GM12878 (cell line): ENCODE measurements around the gene CACNA1B. TPM values are rescaled to one million over a fixed set of nuclear protein-coding genes. Genes with fewer than 3 reads are reported as not detected.

Source experiments
- ATAC-seq: fragments of 200-7000 bp; cut with Tn5 transposase; 3 replicates; pipeline ENCODE4 v1.9.1; 2020; ENCODE audit warnings: mild to moderate bottlenecking, moderate library complexity
- BruUV-seq: library from RNA; stranded (reverse); fragments of 400-500 nt; replicated peaks from 2 replicates; lab custom pipeline; 2021; lab: Mats Ljungman, UMichigan
- CTCF ChIA-PET: fragments of 300-600 bp; sonication (Branson Sonifier 250); formaldehyde crosslinking; extraction: SDS; loops from one replicate; lab custom pipeline; 2021; ENCODE audit warnings: inconsistent platforms; lab: Yijun Ruan, JAX
- POLR2A ChIA-PET: fragments of 350-600 bp; formaldehyde crosslinking; extraction: SDS; loops from one replicate; lab custom pipeline; 2021; ENCODE audit warnings: inconsistent platforms; lab: Charles Lee
- RAD21 ChIA-PET: fragments of 300-600 bp; sonication (Branson Sonifier 250); formaldehyde crosslinking; loops from one replicate; lab custom pipeline; 2023; ENCODE audit warnings: antibody characterized with exemption; ENCODE audit not compliant: unreplicated experiment; lab: Charles Lee
- SMC1A ChIA-PET: fragments of 300-600 bp; sonication (Branson Sonifier 250); formaldehyde crosslinking; loops from one replicate; lab custom pipeline; 2023; ENCODE audit not compliant: unreplicated experiment, uncharacterized antibody; lab: Charles Lee
- DNase-seq: peaks from one replicate; pipeline ENCODE4 v3.0.0-alpha.2; 2011; ENCODE audit warnings: low read depth, low spot score
- FAIRE-seq: peaks from 3 replicates; lab custom pipeline; 2011; peaks lifted over from hg19 to GRCh38; lab: Jason Lieb, UNC
- H2AFZ ChIP-seq: 2 replicates; pipeline ENCODE4 v1.6.0; 2011; ENCODE audit warnings: low read depth, low read length, control low read depth; ENCODE audit not compliant: control insufficient read depth
- H3K27ac ChIP-seq: 2 replicates; pipeline ENCODE4 v1.5.1; 2011; ENCODE audit warnings: control low read depth; ENCODE audit not compliant: control insufficient read depth, insufficient read depth
- H3K27me3 ChIP-seq, 2 experiments: replicated peaks in 1 of 2; 2 replicates each; pipeline versions ENCODE4 v1.6.0 to v1.6.1; 2011; ENCODE audit warnings: low read length in 1 of 2; ENCODE audit not compliant: control insufficient read depth in 2 of 2, insufficient read depth in 2 of 2
- H3K36me3 ChIP-seq, 2 experiments: 2 replicates each; pipeline ENCODE4 v1.5.1; 2011; ENCODE audit warnings: low read length in 1 of 2; ENCODE audit not compliant: control insufficient read depth in 2 of 2, insufficient read depth in 2 of 2
- H3K4me1 ChIP-seq: 2 replicates; pipeline ENCODE4 v1.6.1; 2011; ENCODE audit warnings: mild to moderate bottlenecking, low read length, moderate library complexity, mixed read lengths; ENCODE audit not compliant: control insufficient read depth, insufficient read depth
- H3K4me2 ChIP-seq: 2 replicates; pipeline ENCODE4 v1.6.0; 2011; ENCODE audit warnings: control low read depth; ENCODE audit not compliant: control insufficient read depth, insufficient read depth
- H3K4me3 ChIP-seq: fragments of 200-600 bp; sonication (generic); 2 replicates; pipeline ENCODE4 v1.5.1; 2016
- H3K79me2 ChIP-seq: 2 replicates; pipeline ENCODE4 v1.6.0; 2011; ENCODE audit warnings: low read length; ENCODE audit not compliant: control insufficient read depth, insufficient read depth
- H3K9ac ChIP-seq: 2 replicates; pipeline ENCODE4 v1.8.0; 2011; ENCODE audit warnings: low read length, control low read depth, mixed read lengths; ENCODE audit not compliant: control insufficient read depth, insufficient read depth
- H3K9me3 ChIP-seq: replicated peaks from 3 replicates; pipeline ENCODE4 v1.5.1; 2011; ENCODE audit warnings: mild to moderate bottlenecking, low read length; ENCODE audit not compliant: control insufficient read depth, insufficient read depth
- H4K20me1 ChIP-seq: 2 replicates; pipeline ENCODE4 v1.6.0; 2011; ENCODE audit not compliant: control insufficient read depth, insufficient read depth
- CBFB ChIP-seq: IDR thresholded peaks from 2 replicates; pipeline ENCODE4 v1.6.1; 2016; ENCODE audit warnings: antibody characterized with exemption, low read depth
- CBX5 ChIP-seq: sonication (generic); IDR thresholded peaks from 2 replicates; pipeline ENCODE4 v1.6.1; 2016; ENCODE audit warnings: low read depth, moderate library complexity, mild to moderate bottlenecking, inconsistent platforms
- CEBPB ChIP-seq, 2 experiments: fragments of 150-350 bp in 1 of 2; IDR thresholded peaks; 2 replicates each; pipeline ENCODE4 v1.6.1; 2012 to 2014; ENCODE audit warnings: low read depth in 2 of 2, low read length in 2 of 2, borderline replicate concordance in 1 of 2, inconsistent platforms in 1 of 2
- KLF5 ChIP-seq: fragments of 450-650 bp; IDR thresholded peaks from 2 replicates; pipeline ENCODE4 v1.6.1; 2014; ENCODE audit warnings: mild to moderate bottlenecking; ENCODE audit not compliant: partially characterized antibody
- TBL1XR1 ChIP-seq: IDR thresholded peaks from 2 replicates; pipeline ENCODE4 v1.6.1; 2012; ENCODE audit warnings: low read depth, low read length, improper control_type of control experiment
- TCF7 ChIP-seq: IDR thresholded peaks from 2 replicates; pipeline ENCODE4 v1.6.1; 2014; ENCODE audit warnings: antibody characterized with exemption, borderline replicate concordance
- in situ Hi-C: fragments of 300-500 bp; cut with MboI; formaldehyde crosslinking; loops from 9 replicates; pipeline ENCODE4 v1.14.3; 2018; ENCODE audit warnings: mixed read lengths
- intact Hi-C: fragments of 100-400 bp; cut with micrococcal nuclease; formaldehyde crosslinking; loops from one replicate; pipeline ENCODE4 v1.14.2; 2022; ENCODE audit not compliant: unreplicated experiment
- polyA plus RNA-seq, 11 experiments: library from polyadenylated mRNA; depleted of rRNA in 4 of 11; unstranded in 6 of 11; stranded (reverse) in 5 of 11; fragments of >200 nt; fragmentation: Nextera tagmentation in 4 of 11; fragmentation: Illumina TruSeq in 1 of 11; extraction: Ambion mirVana in 4 of 11; extraction: Trizol in 1 of 11; gene quantifications; 1 replicate in 1 of 11; 2 replicates in 10 of 11; pipeline versions ENCODE4 v1.2.1 to v1.2.3, GENCODE V29; 2011 to 2016; ENCODE audit warnings: inconsistent platforms in 2 of 11, missing spikeins in 2 of 11, low read depth in 1 of 11
- total RNA-seq, 4 experiments: library from RNA; depleted of rRNA in 3 of 4; stranded (reverse); fragments of >200 nt in 3 of 4; fragmentation: Illumina TruSeq in 1 of 4; extraction: Trizol in 1 of 4; gene quantifications; 2 replicates each; pipeline versions ENCODE4 v1.2.1 to v1.2.3, GENCODE V29; 2013 to 2021
- TF ChIP-seq, protein P1 (sequence below): fragments of 450-650 bp; formaldehyde crosslinking; IDR thresholded peaks from 2 replicates; pipeline ENCODE4 v1.4.0; 2020; ENCODE audit warnings: mild to moderate bottlenecking, moderate library complexity
- TF ChIP-seq, protein P2 (sequence below): fragments of 450-650 bp; IDR thresholded peaks from 2 replicates; pipeline ENCODE4 v1.6.1; 2017; ENCODE audit warnings: mild to moderate bottlenecking, moderate library complexity
- TF ChIP-seq, protein P3 (sequence below): IDR thresholded peaks from 2 replicates; pipeline ENCODE4 v1.6.1; 2012; ENCODE audit warnings: mild to moderate bottlenecking, low read depth, low read length
- TF ChIP-seq, protein P4 (sequence below): fragments of 450-650 bp; IDR thresholded peaks from 2 replicates; pipeline ENCODE4 v1.6.1; 2017; ENCODE audit warnings: low read depth, mild to moderate bottlenecking, moderate library complexity

The CACNA1B gene
- total and polyA plus RNA-seq, 10 of the 15 experiments (the other 5 are each of a cell fraction or from before 2014, with no cell fraction given), result 0.01 to 0.03 (median 0.01) TPM; not detected in 7

DNA sequence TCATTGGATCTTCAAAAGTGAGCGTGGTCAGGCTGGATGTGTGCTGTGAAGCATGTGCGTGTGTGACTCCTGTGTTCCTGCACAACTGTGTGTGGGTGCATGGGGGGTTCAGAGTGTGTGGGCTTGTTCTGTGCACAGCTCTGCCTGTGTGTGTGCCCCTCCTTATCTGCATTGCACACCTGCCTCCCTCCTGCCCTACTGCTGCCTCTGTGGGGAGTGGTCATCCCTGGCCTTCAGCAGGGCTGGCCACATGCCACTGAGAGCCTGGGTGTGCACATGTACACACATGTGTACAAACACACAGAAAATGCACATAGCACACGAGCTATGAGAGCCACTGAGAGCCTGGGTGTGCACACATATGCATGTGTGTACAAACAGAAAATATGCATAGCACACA lies 92.1 kb downstream of the CACNA1B start (continued):
- TF ChIP-seq, protein P1, sequence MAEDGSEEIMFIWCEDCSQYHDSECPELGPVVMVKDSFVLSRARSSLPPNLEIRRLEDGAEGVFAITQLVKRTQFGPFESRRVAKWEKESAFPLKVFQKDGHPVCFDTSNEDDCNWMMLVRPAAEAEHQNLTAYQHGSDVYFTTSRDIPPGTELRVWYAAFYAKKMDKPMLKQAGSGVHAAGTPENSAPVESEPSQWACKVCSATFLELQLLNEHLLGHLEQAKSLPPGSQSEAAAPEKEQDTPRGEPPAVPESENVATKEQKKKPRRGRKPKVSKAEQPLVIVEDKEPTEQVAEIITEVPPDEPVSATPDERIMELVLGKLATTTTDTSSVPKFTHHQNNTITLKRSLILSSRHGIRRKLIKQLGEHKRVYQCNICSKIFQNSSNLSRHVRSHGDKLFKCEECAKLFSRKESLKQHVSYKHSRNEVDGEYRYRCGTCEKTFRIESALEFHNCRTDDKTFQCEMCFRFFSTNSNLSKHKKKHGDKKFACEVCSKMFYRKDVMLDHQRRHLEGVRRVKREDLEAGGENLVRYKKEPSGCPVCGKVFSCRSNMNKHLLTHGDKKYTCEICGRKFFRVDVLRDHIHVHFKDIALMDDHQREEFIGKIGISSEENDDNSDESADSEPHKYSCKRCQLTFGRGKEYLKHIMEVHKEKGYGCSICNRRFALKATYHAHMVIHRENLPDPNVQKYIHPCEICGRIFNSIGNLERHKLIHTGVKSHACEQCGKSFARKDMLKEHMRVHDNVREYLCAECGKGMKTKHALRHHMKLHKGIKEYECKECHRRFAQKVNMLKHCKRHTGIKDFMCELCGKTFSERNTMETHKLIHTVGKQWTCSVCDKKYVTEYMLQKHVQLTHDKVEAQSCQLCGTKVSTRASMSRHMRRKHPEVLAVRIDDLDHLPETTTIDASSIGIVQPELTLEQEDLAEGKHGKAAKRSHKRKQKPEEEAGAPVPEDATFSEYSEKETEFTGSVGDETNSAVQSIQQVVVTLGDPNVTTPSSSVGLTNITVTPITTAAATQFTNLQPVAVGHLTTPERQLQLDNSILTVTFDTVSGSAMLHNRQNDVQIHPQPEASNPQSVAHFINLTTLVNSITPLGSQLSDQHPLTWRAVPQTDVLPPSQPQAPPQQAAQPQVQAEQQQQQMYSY (CRISPR knock-in tag), result no peak
- TF ChIP-seq, protein P2, sequence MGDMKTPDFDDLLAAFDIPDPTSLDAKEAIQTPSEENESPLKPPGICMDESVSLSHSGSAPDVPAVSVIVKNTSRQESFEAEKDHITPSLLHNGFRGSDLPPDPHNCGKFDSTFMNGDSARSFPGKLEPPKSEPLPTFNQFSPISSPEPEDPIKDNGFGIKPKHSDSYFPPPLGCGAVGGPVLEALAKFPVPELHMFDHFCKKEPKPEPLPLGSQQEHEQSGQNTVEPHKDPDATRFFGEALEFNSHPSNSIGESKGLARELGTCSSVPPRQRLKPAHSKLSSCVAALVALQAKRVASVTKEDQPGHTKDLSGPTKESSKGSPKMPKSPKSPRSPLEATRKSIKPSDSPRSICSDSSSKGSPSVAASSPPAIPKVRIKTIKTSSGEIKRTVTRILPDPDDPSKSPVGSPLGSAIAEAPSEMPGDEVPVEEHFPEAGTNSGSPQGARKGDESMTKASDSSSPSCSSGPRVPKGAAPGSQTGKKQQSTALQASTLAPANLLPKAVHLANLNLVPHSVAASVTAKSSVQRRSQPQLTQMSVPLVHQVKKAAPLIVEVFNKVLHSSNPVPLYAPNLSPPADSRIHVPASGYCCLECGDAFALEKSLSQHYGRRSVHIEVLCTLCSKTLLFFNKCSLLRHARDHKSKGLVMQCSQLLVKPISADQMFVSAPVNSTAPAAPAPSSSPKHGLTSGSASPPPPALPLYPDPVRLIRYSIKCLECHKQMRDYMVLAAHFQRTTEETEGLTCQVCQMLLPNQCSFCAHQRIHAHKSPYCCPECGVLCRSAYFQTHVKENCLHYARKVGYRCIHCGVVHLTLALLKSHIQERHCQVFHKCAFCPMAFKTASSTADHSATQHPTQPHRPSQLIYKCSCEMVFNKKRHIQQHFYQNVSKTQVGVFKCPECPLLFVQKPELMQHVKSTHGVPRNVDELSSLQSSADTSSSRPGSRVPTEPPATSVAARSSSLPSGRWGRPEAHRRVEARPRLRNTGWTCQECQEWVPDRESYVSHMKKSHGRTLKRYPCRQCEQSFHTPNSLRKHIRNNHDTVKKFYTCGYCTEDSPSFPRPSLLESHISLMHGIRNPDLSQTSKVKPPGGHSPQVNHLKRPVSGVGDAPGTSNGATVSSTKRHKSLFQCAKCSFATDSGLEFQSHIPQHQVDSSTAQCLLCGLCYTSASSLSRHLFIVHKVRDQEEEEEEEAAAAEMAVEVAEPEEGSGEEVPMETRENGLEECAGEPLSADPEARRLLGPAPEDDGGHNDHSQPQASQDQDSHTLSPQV, result no peak

DNA sequence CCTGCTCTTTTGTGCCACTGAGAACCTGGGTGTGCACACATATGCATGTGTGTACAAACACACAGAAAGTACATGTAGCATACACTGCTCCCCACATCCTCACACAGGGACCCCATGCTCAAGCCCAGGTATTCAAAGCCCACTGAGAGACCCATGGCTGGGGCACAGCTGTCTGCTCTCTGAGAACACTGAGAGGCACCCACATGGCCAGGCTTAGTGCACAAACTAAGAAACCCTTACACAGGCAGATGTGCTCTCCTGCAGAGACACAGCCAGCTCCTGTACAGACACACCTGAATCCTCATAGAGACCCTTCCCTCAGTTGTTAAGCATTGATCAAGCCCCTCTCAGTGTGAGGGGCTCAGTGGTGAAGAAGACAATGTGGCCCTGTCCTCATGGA lies 92.5 kb downstream of the CACNA1B start:
- CTCF ChIA-PET, result no interaction called here
- no peak overlapping the region for H3K9ac ChIP-seq
- H3K27ac ChIP-seq, result no peak overlapping the region
- H3K4me1 ChIP-seq, result no peaks in the 10 kb centered on the region
- no peak for FAIRE-seq
- H3K4me3 ChIP-seq, result no peak overlapping the region
- in situ Hi-C loops (no loop called here), intact Hi-C loops (loop anchor here (10.0 kb wide), 1 partner anchor 55 kb away; no protein-coding TSS in a partner anchor)
- H4K20me1 ChIP-seq, result no peaks in the 10 kb centered on the region
- DNase-seq, result no peak
- no peaks in the 10 kb centered on the region for H3K27me3 ChIP-seq
- no peaks in the 10 kb centered on the region for H3K9me3 ChIP-seq
- H3K79me2 ChIP-seq, result no peaks in the 10 kb centered on the region
- RAD21 ChIA-PET, result no interaction called here
- H2AFZ ChIP-seq, result no peak overlapping the region
- BruUV-seq, result no TSS peak
- no peak for ATAC-seq
- SMC1A ChIA-PET, result no interaction called here
- no peaks in the 10 kb centered on the region for H3K36me3 ChIP-seq
- no peak overlapping the region for H3K4me2 ChIP-seq
- POLR2A ChIA-PET, result no interaction called here
- TF ChIP-seq CBFB, result no peak
- TF ChIP-seq TCF7, result no peak
- TF ChIP-seq CEBPB (IDR thresholded peaks at IDR 0.05; ENCODE audit: borderline replicate concordance in 1 of 2, low read depth in 2 of 2, low read length in 2 of 2), result no peak
- TF ChIP-seq, protein P3, sequence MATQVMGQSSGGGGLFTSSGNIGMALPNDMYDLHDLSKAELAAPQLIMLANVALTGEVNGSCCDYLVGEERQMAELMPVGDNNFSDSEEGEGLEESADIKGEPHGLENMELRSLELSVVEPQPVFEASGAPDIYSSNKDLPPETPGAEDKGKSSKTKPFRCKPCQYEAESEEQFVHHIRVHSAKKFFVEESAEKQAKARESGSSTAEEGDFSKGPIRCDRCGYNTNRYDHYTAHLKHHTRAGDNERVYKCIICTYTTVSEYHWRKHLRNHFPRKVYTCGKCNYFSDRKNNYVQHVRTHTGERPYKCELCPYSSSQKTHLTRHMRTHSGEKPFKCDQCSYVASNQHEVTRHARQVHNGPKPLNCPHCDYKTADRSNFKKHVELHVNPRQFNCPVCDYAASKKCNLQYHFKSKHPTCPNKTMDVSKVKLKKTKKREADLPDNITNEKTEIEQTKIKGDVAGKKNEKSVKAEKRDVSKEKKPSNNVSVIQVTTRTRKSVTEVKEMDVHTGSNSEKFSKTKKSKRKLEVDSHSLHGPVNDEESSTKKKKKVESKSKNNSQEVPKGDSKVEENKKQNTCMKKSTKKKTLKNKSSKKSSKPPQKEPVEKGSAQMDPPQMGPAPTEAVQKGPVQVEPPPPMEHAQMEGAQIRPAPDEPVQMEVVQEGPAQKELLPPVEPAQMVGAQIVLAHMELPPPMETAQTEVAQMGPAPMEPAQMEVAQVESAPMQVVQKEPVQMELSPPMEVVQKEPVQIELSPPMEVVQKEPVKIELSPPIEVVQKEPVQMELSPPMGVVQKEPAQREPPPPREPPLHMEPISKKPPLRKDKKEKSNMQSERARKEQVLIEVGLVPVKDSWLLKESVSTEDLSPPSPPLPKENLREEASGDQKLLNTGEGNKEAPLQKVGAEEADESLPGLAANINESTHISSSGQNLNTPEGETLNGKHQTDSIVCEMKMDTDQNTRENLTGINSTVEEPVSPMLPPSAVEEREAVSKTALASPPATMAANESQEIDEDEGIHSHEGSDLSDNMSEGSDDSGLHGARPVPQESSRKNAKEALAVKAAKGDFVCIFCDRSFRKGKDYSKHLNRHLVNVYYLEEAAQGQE, result no peak
- TF ChIP-seq, protein P4, sequence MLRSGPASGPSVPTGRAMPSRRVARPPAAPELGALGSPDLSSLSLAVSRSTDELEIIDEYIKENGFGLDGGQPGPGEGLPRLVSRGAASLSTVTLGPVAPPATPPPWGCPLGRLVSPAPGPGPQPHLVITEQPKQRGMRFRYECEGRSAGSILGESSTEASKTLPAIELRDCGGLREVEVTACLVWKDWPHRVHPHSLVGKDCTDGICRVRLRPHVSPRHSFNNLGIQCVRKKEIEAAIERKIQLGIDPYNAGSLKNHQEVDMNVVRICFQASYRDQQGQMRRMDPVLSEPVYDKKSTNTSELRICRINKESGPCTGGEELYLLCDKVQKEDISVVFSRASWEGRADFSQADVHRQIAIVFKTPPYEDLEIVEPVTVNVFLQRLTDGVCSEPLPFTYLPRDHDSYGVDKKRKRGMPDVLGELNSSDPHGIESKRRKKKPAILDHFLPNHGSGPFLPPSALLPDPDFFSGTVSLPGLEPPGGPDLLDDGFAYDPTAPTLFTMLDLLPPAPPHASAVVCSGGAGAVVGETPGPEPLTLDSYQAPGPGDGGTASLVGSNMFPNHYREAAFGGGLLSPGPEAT, result no peak
- TF ChIP-seq CBX5, result no peak
- TF ChIP-seq KLF5, result no peak
- no peak for TF ChIP-seq TBL1XR1
